M059J (cell line): ENCODE data around the gene CPNE1. TPM values are rescaled to one million over a fixed set of nuclear protein-coding genes. Genes with fewer than 3 reads are reported as not detected.

Source experiments
- DNase-seq: peaks from one replicate; pipeline ENCODE4 v3.0.0-alpha.2; 2012; ENCODE audit warnings: low read depth
- total RNA-seq: library from RNA; depleted of rRNA; stranded (reverse); fragments of >200 nt; shearing (Covaris generic); gene quantifications from 2 replicates; pipeline ENCODE4 v1.2.3, GENCODE V29; 2014

The CPNE1 gene
- total RNA-seq, 1 experiment from 2014 or later: 262 TPM

- DNase-seq: no peak
Measured at GRCh38 chr20:35653893-35654292, 10.8 kb downstream of the CPNE1 start.

DNA sequence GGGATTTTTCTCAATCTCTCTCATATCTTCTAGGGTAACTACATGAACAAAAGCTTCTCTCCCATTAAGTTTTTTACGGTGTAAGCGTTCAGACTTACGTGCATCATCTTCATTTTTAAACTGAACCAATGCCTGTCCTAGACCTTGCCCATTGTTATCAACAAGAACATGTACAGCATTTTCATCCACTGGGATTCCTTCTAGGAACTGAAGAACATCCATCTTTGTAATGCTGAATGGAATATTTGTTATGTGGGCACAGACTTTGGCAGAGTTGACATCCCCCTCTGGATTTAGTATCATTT, 11.3 kb downstream of the CPNE1 start:
- no peak for DNase-seq

GRCh38 chr20:35652641-35653429, 11.9 kb downstream of the CPNE1 start:
- DNase-seq: no peak

- DNase-seq: no peak
Measured at GRCh38 chr20:35651958-35652357, 12.7 kb downstream of the CPNE1 start.

GRCh38 chr20:35650632-35651031, 14.1 kb downstream of the CPNE1 start:
- no peak for DNase-seq

DNA sequence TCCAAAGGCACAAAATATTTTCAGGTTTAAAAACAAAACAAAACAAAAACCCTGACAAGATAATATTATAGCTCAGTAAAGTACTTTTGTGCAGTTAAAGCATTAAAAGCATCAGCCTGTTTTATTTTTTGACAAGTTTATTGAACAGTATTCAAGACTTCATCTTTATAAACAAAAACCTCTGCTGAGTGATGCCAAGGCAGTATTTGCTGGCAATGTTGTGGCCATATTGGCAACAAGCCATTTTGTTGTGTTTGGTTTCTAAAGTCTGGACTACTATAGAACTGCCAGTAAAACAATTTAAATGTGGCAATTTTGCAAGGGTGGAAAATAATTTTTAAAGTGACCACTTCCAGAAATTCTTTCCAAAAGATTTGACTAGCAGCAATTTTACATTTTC, 15.9 kb downstream of the CPNE1 start:
- peak; percentile 64 for DNase-seq

DNA sequence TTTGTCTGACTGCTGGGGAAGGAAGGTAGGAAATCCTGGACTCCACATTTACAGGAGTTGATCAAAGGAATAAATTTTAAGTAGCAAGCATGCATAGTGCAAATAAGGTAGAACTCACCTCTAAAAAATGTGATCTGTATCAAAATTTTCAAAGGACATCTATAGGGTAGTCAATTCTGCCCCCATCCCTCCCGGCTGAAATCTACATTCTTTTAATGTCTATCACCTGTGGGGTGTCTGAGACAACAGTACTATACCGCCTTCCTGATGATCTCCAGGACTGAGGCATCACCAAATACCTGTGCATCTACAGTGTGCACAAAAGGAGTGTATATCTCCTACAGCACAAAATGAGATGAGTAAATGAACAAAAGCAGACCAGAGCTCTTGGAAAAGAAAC, 19.9 kb downstream of the CPNE1 start:
- DNase-seq: no peak

- no peak for DNase-seq
Measured at GRCh38 chr20:35643045-35643444, 21.7 kb downstream of the CPNE1 start.

DNA sequence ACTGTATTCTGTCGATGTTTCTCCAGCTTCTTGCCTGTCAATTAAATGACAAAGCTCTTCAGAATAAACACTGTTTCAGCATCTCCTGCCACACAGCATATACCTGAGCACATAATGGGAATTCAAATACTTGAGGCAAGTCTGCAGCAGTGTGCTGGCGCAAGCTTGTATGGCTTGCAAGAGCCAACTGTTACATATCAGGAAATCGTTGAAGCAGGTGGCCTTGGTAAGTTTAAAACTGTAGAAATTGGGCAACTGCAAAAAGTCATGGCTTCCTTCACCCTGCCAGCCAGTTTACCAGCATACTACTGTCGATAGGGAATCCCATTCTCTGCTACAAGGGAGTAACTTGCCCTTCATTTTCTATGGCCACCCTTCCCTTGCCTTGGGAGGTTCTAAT, 23.0 kb downstream of the CPNE1 start:
- no peak for DNase-seq

GRCh38 chr20:35640724-35641123, 24.0 kb downstream of the CPNE1 start:
- DNase-seq: no peak

DNA sequence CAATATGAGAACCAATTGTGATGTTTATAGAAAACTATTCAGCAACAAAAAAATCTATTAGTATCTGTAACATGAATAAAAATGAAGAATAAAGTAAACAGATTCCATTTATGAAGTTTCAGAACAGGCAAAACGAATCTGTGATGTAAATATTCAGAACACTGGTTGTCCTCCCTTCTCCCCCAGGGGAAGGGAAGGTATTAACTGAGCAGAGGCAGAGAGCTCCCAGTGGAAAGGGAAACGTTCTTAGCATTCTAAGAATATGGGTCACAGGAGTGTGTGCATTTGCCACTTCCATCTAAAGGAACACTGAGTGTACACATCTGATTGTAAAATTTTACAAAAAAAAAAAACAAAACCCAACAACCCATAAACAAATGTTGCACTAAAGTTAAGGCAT, 25.9 kb downstream of the CPNE1 start:
- no peak for DNase-seq

DNA sequence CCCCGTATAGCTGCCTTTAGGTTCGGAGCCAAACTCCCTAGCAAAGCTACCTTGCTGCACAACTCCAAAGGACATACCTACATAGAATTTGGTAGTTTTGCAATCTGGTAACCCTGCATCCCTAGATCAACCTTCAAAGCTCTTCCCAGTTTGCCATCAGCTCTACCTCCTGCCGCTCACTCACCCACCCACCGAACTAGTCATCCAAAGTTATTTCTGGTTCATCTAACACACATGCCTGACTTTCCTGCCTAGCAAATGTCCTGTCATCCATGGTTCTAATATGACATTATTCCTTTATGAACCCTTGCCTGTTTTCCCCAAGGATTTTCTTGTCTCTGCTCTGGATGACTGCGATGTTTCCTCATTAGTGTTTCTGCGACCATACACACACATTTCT, 27.4 kb downstream of the CPNE1 start:
- DNase-seq: no peak

- no peak for DNase-seq
Measured at GRCh38 chr20:35636095-35636494, 28.6 kb downstream of the CPNE1 start.

GRCh38 chr20:35635652-35636051, 29.0 kb downstream of the CPNE1 start:
- DNase-seq: no peak

DNA sequence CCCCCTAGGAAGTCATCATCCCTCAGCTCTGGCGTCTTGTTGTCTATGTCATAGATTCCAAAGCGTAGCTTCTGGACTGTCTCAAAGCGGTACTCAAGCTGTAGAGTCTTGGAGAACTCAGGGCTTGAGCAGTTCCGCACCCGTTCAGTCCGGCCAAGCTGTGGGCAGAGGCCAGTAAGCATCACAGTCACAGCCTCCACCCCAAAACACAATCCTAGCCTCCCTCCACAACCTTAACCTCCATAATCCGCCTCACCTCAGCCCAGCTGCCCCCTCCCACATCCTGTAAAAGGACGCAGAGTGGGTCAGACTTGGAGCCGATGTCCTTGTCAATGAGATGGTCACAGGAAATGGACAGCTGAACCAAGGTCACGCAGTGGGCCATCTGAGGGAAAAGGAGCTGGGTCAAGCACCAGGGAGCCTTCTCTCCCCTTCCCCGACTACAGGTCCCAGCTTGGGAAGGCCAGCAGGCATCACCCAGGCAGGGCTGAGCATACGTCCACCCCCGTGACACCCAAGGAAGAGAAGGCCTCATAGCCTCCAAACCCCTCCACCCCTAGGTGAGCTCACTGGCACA, 32.1 kb downstream of the CPNE1 start:
- DNase-seq: no peak

DNA sequence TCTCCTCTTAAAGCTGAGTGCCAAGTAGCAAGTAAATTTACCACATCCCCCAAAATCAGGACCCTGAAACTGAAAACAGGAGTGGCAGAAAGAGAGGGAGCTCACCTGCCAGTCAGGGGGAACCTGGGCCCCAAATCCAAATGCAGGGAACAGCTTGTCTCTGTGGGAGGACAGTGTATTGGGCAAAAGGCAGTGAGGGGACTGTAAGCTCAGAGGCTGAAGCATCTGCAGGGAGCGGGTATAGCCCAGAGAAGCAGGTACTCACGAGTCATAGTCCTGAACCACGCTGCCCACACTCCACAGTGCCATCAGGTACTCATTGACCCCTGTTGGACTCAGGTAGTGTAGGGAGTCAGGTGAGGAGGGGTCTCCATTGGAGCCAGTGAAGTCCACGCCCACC, 34.1 kb downstream of the CPNE1 start:
- DNase-seq: no peak

GRCh38 chr20:35629427-35630145, 35.1 kb downstream of the CPNE1 start:
- DNase-seq: no peak

GRCh38 chr20:35627121-35627520, 37.6 kb downstream of the CPNE1 start:
- DNase-seq: no peak

DNA sequence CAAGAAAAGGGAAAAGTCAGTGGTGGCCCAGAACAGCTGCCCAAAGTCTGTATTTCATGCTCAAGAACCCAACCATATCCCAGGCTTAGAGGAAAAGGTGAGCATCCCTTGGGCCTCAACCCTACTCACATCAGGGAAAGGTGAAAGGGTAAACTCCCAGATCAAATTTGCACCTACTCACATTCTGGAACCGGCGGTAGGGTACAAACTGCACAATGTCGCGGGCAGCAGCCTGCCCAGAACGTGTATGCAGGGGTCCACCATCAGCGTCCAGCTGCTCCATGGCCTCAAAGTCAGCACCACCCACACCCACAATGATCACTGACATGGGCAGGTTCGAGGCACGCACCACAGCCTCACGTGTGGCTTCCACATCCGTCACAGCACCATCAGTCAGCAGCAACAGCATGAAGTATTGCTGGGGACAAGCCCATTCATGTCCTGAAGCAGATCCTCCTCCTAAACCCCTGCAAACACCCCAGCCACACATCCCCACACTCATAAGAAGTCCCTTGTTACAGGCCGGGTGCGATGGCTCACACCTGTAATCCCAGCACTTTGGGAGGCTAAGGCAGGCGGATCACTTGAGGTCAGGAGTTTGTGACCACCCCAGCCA, 38.2 kb downstream of the CPNE1 start:
- DNase-seq: no peak

GRCh38 chr20:35625584-35626385, 38.9 kb downstream of the CPNE1 start:
- DNase-seq: no peak

GRCh38 chr20:35621560-35621946, 43.1 kb downstream of the CPNE1 start:
- peak; percentile 33 for DNase-seq
